OCI-LY1 (cell line): ENCODE measurements around the gene SPG11.

ENCODE experiments used
- H2AFZ ChIP-seq: fragments of 200-600 bp; sonication (generic), shearing (Covaris generic); 2 replicates; pipeline ENCODE4 v1.6.0; 2014; ENCODE audit warnings: antibody characterized with exemption, mild to moderate bottlenecking, low read length
- H3F3A ChIP-seq: fragments of 200-600 bp; sonication (generic), shearing (Covaris generic); 2 replicates; pipeline ENCODE4 v1.6.0; 2014; ENCODE audit warnings: mild to moderate bottlenecking, antibody characterized with exemption, low read length, moderate library complexity; ENCODE audit not compliant: insufficient read depth
- H3K27ac ChIP-seq: fragments of 200-600 bp; sonication (generic); 2 replicates; pipeline ENCODE4 v1.5.1; 2014; ENCODE audit warnings: low read length, mixed run types, mild to moderate bottlenecking, low read depth; ENCODE audit not compliant: poor library complexity, severe bottlenecking
- H3K27me3 ChIP-seq: fragments of 200-600 bp; sonication (generic); 2 replicates; pipeline ENCODE4 v1.6.0; 2014; ENCODE audit warnings: antibody characterized with exemption, mild to moderate bottlenecking, low read length, moderate library complexity; ENCODE audit not compliant: insufficient read depth
- H3K36me3 ChIP-seq: fragments of 200-600 bp; sonication (generic); 2 replicates; pipeline ENCODE4 v1.6.1; 2014; ENCODE audit warnings: mild to moderate bottlenecking, antibody characterized with exemption, low read length, moderate library complexity, mixed read lengths; ENCODE audit not compliant: insufficient read depth
- H3K4me1 ChIP-seq: fragments of 200-600 bp; sonication (generic); 2 replicates; pipeline ENCODE4 v1.5.1; 2014; ENCODE audit warnings: mild to moderate bottlenecking, low read length, moderate library complexity; ENCODE audit not compliant: insufficient read depth, severe bottlenecking
- H3K4me2 ChIP-seq: fragments of 200-600 bp; sonication (generic), shearing (Covaris generic); 2 replicates; pipeline ENCODE4 v1.6.1; 2014; ENCODE audit warnings: low read length
- H3K4me3 ChIP-seq: fragments of 200-600 bp; sonication (generic); 2 replicates; pipeline ENCODE4 v1.5.1; 2014; ENCODE audit warnings: low read length, low read depth, mild to moderate bottlenecking, mixed read lengths; ENCODE audit not compliant: poor library complexity, severe bottlenecking
- H3K79me2 ChIP-seq: fragments of 200-600 bp; shearing (Covaris generic); 2 replicates; pipeline ENCODE4 v1.6.1; 2016; ENCODE audit warnings: mixed run types, low read length, mixed read lengths; ENCODE audit not compliant: insufficient read depth
- H3K9ac ChIP-seq: fragments of 200-600 bp; sonication (generic), shearing (Covaris generic); 2 replicates; pipeline ENCODE4 v1.6.1; 2014; ENCODE audit warnings: mild to moderate bottlenecking, low read length, mixed read lengths
- H3K9me2 ChIP-seq: fragments of 200-600 bp; sonication (generic), shearing (Covaris generic); 2 replicates; pipeline ENCODE4 v1.6.1; 2014; ENCODE audit warnings: low read depth, mild to moderate bottlenecking, low read length, mixed read lengths
- H3K9me3 ChIP-seq: fragments of 200-600 bp; shearing (Covaris generic); 2 replicates; pipeline ENCODE4 v1.6.1; 2014; ENCODE audit warnings: low read length, mixed read lengths
- H4K20me1 ChIP-seq: fragments of 200-600 bp; sonication (generic), shearing (Covaris generic); 2 replicates; pipeline ENCODE4 v1.6.0; 2016; ENCODE audit warnings: mild to moderate bottlenecking, low read length; ENCODE audit not compliant: insufficient read depth
- CTCF ChIP-seq: fragments of 200-600 bp; sonication (generic), shearing (Covaris generic); IDR thresholded peaks from 2 replicates; pipeline ENCODE4 v1.5.1; 2017; ENCODE audit warnings: mild to moderate bottlenecking, antibody characterized with exemption, low read length, moderate library complexity, mixed read lengths
- EZH2 ChIP-seq: fragments of 200-600 bp; sonication (generic), shearing (Covaris generic); IDR thresholded peaks from 2 replicates; pipeline ENCODE4 v1.8.0; 2017; ENCODE audit warnings: borderline replicate concordance, mixed run types, mild to moderate bottlenecking, antibody characterized with exemption, low read length, moderate library complexity, mixed read lengths

SPG11 gene

GRCh38 chr15:44541282-44541958 is 122.0 kb downstream of the SPG11 start:
- Histone ChIP-seq H4K20me1 (no peaks in the 10 kb centered on the region), H3K4me1 (peaks cover 53% of the 10 kb centered on the region), H3K9me2 (no peaks in the 10 kb centered on the region), H3K79me2 (peaks cover 73% of the 10 kb centered on the region), H3K27me3 (no peaks in the 10 kb centered on the region), H3K9me3 (no peaks in the 10 kb centered on the region), H3K4me2 (peak overlapping the region; percentile 15; the same call in 1 of the 2 replicates), H3K4me3 (no peak overlapping the region), H3K36me3 (peaks cover 49% of the 10 kb centered on the region), H3K27ac (no peak overlapping the region), H3F3A (no peaks in the 10 kb centered on the region), H3K9ac (no peak overlapping the region), H2AFZ (no peak overlapping the region)
- TF ChIP-seq EZH2 = no peak
- TF ChIP-seq CTCF = no peak

- H3K36me3 ChIP-seq = peaks cover 39% of the 10 kb centered on the region
- no peaks in the 10 kb centered on the region for H3K9me2 ChIP-seq
- H3K4me3 ChIP-seq = peak overlapping the region; percentile 96
- H3K9me3 ChIP-seq = no peaks in the 10 kb centered on the region
- H4K20me1 ChIP-seq = no peaks in the 10 kb centered on the region
- peak overlapping the region; percentile 93 for H3K4me2 ChIP-seq
- no peak for TF ChIP-seq EZH2
- no peak for TF ChIP-seq CTCF
- peak overlapping the region; percentile 80 for H3K9ac ChIP-seq
- H3K27ac ChIP-seq = peak overlapping the region; percentile 62
- no peak overlapping the region for H2AFZ ChIP-seq
- peaks cover 45% of the 10 kb centered on the region for H3K4me1 ChIP-seq
- no peaks in the 10 kb centered on the region for H3K27me3 ChIP-seq
- H3K79me2 ChIP-seq = peaks cover 44% of the 10 kb centered on the region
- 0 out of 2 replicates have a peak, but pooled peaks cover 3% of the 10 kb centered on the region for H3F3A ChIP-seq
These were observed 125.7 kb downstream of the SPG11 start for GRCh38 chr15:44537735-44538240.

- H3K4me2 ChIP-seq = peak within 1 kb of the TSS; percentile 93
- H3F3A ChIP-seq = 0 out of 2 replicates have a peak, but pooled peaks cover 3% of the 10 kb centered on the region
- H2AFZ ChIP-seq = peak within 1 kb of the TSS; percentile 21; the same call in 1 of the 2 replicates
- H3K79me2 ChIP-seq = peaks cover 38% of the 10 kb centered on the region
- no peaks in the 10 kb centered on the region for H3K27me3 ChIP-seq
- H3K4me3 ChIP-seq = peak within 1 kb of the TSS; percentile 96
- H3K9me3 ChIP-seq = no peaks in the 10 kb centered on the region
- TF ChIP-seq EZH2 (no peak), CTCF (no peak)
- peak within 1 kb of the TSS; percentile 81 for H3K9ac ChIP-seq
- peaks cover 32% of the 10 kb centered on the region for H3K36me3 ChIP-seq
- peaks cover 38% of the 10 kb centered on the region for H3K4me1 ChIP-seq
- no peaks in the 10 kb centered on the region for H3K9me2 ChIP-seq
- H4K20me1 ChIP-seq = no peaks in the 10 kb centered on the region
- peak within 1 kb of the TSS; percentile 62 for H3K27ac ChIP-seq
These were observed 126.3 kb downstream of the SPG11 start, which contains the start of gene EIF3J for GRCh38 chr15:44536962-44537734. Gene EIF3J (plus strand): TSS chr15:44537147. CDS start chr15:44537195, 48 bp downstream.
